Measurements from ENCODE around the gene NFATC1. TPM values are rescaled to one million over a fixed set of nuclear protein-coding genes. Genes with fewer than 3 reads are reported as not detected.

Gene NFATC1
- polyA plus RNA-seq, 1 of the 3 experiments (the other 2 are of a cell fraction) = 0.02 TPM

DNA sequence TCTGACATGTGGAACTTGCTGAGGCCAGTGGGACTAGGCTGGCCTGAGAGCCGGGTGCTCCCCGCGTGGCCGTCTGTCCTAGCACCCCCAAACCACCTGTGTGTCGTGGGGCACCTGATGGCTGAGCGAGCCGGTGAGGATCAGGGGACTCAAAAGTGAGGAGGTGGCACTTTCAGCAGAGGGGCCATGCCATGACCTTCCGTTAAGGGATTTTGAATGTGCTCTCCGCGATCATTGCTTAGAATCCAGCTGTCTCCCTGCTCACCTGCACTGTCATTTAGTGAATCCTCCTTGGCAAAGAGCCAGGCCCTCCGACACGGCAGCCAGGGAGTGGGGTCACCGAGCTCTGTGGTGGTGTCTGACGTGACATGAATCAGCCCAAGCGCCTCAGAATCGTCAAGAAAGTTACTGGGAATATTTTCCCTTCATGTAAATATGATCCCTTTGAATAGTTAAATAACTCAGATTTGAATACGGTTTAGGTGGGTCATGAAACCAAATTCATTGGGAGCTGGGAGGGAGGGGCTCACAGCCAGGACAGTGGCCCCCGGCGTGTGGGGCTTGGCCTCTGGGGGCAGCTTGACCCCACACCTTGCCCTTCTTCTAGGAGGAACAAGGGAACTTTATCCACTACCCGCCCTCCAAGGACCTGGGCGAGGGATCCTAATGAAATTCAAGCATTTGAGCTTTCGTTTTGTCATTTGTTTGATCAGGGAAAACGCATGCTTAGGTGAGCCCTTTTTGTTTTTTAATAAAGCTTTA is 9.5 kb downstream of the NFATC1 start:
- WGBS (ENCODE audit: low lambda C conversion rate) = 19% methylated on average over 22 of the region's 23 CpGs
- no peak overlapping the region; a peak in 1 of 4 replicates for H3K4me3 ChIP-seq (ENCODE audit: low read depth in 2 of 2, low read length in 1 of 2)
- H3K79me2 ChIP-seq (ENCODE audit: insufficient read depth) = no peaks in the 10 kb centered on the region
- H3K36me3 ChIP-seq (replicated peaks in 1 of 2; ENCODE audit: control insufficient read depth in 1 of 2, insufficient read depth in 2 of 2, low read length in 1 of 2) = no peaks in the 10 kb centered on the region
- DNase-seq = no peak
- H3K27me3 ChIP-seq (ENCODE audit: insufficient read depth) = peaks cover 84% of the 10 kb centered on the region
- no peak overlapping the region for H3K9ac ChIP-seq
- ChIA-PET CTCF (interaction anchor here (0.9 to 1.3 kb wide), 4 partner anchors 9 to 123 kb away, joined by 3 to 4 read pairs (median 3); no protein-coding TSS in a partner anchor), POLR2A (no interaction called here)
- H3K4me1 ChIP-seq (ENCODE audit: control insufficient read depth in 1 of 2, insufficient read depth in 2 of 2, low read depth in 1 of 2, low read length in 1 of 2) = no peaks in the 10 kb centered on the region
- no peaks in the 10 kb centered on the region for H3K9me2 ChIP-seq
- H4K20me1 ChIP-seq (ENCODE audit: insufficient read depth) = peaks cover 7% of the 10 kb centered on the region; the same call in 1 of the 2 replicates
- H3K27ac ChIP-seq (ENCODE audit: low read depth in 2 of 2, low read length in 1 of 2) = no peak overlapping the region
- no peaks in the 10 kb centered on the region for H3F3A ChIP-seq (replicated peaks; ENCODE audit: insufficient read depth)
- no peak overlapping the region for H2AFZ ChIP-seq (ENCODE audit: low read depth)
- TF ChIP-seq CHD2 (IDR thresholded peaks at IDR 0.05; ENCODE audit: low read length, partially characterized antibody) (no peak), MAX (IDR thresholded peaks at IDR 0.05; ENCODE audit: low read depth) (no peak), GATA2 (CRISPR knock-in tag; IDR thresholded peaks at IDR 0.05) (no peak), MEF2A (IDR thresholded peaks at IDR 0.05; ENCODE audit: borderline replicate concordance, low read depth) (no peak), RAD21 (IDR thresholded peaks at IDR 0.05; ENCODE audit: low read length) (no peak), TAF1 (IDR thresholded peaks at IDR 0.05; ENCODE audit: borderline replicate concordance, low read depth, low read length) (no peak), PBX3 (IDR thresholded peaks at IDR 0.05) (no peak), ELF1 (IDR thresholded peaks at IDR 0.05) (no peak), FOSL2 (IDR thresholded peaks at IDR 0.05; ENCODE audit: borderline replicate concordance, low read depth) (no peak), IRF3 (IDR thresholded peaks at IDR 0.05; ENCODE audit: low read depth, low read length) (no peak), TCF12 (IDR thresholded peaks at IDR 0.05) (no peak), FOXM1 (IDR thresholded peaks at IDR 0.05; ENCODE audit: low read depth) (no peak), EP300 (IDR thresholded peaks at IDR 0.05; ENCODE audit: borderline replicate concordance in 1 of 2, low read depth in 1 of 2, low read length in 1 of 2) (no peak), SIN3A (IDR thresholded peaks at IDR 0.05; ENCODE audit: borderline replicate concordance, low read depth, low read length) (no peak), RXRA (IDR thresholded peaks at IDR 0.05; ENCODE audit: borderline replicate concordance, low read depth) (no peak)
- TF ChIP-seq, protein P1, sequence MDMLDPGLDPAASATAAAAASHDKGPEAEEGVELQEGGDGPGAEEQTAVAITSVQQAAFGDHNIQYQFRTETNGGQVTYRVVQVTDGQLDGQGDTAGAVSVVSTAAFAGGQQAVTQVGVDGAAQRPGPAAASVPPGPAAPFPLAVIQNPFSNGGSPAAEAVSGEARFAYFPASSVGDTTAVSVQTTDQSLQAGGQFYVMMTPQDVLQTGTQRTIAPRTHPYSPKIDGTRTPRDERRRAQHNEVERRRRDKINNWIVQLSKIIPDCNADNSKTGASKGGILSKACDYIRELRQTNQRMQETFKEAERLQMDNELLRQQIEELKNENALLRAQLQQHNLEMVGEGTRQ (IDR thresholded peaks at IDR 0.05; ENCODE audit: borderline replicate concordance, low read depth, low read length) = no peak
- H3K4me2 ChIP-seq = peak overlapping the region; percentile 42
- H3K9me3 ChIP-seq = no peaks in the 10 kb centered on the region
